Panc1 (cell line): ENCODE data around the gene MAGI2.

ENCODE experiments used
- POLR2AphosphoS5 ChIP-seq: IDR thresholded peaks from 2 replicates; pipeline ENCODE4 v1.6.1; 2012; ENCODE audit warnings: mild to moderate bottlenecking, low read depth, low read length, moderate library complexity
- SIN3A ChIP-seq: IDR thresholded peaks from 2 replicates; pipeline ENCODE4 v1.6.1; 2012; ENCODE audit warnings: low read depth, mild to moderate bottlenecking, low read length, moderate library complexity, borderline replicate concordance; ENCODE audit not compliant: insufficient read depth
- TCF7L2 ChIP-seq: IDR thresholded peaks from 2 replicates; pipeline ENCODE4 v1.6.1; 2011; ENCODE audit warnings: mild to moderate bottlenecking, low read depth, low read length, inconsistent platforms
- TF ChIP-seq, protein P1 (sequence below): fragments of 450-650 bp; IDR thresholded peaks from 2 replicates; pipeline ENCODE4 v1.5.1; 2017; ENCODE audit warnings: mild to moderate bottlenecking
- TF ChIP-seq, protein P2 (sequence below), 2 experiments: IDR thresholded peaks; 2 replicates each; pipeline ENCODE4 v1.6.1; 2011 to 2012; ENCODE audit warnings: low read depth in 2 of 2, control low read depth in 1 of 2, low read length in 1 of 2, mild to moderate bottlenecking in 1 of 2, moderate library complexity in 1 of 2; ENCODE audit not compliant: insufficient read depth in 1 of 2

DNA sequence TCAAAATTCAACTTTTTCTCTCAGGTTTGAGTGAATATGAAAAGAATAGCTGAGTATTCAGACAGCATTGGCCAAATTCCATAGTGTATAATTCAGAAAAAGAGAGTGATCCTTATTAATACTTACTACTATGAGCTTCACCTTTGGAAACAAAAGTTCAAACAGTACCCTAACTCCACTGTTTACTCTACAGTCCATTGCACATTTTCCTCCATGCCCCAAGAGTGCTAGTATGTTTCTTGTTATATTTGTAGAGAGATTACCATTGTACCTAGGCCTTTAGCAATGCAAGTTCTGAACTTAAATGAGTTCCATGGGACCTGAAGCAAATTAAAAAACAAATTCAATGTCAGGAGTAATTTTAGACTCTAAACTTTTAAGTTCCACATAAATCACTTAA is 48.1 kb downstream of the MAGI2 start:
- TF ChIP-seq, protein P1, sequence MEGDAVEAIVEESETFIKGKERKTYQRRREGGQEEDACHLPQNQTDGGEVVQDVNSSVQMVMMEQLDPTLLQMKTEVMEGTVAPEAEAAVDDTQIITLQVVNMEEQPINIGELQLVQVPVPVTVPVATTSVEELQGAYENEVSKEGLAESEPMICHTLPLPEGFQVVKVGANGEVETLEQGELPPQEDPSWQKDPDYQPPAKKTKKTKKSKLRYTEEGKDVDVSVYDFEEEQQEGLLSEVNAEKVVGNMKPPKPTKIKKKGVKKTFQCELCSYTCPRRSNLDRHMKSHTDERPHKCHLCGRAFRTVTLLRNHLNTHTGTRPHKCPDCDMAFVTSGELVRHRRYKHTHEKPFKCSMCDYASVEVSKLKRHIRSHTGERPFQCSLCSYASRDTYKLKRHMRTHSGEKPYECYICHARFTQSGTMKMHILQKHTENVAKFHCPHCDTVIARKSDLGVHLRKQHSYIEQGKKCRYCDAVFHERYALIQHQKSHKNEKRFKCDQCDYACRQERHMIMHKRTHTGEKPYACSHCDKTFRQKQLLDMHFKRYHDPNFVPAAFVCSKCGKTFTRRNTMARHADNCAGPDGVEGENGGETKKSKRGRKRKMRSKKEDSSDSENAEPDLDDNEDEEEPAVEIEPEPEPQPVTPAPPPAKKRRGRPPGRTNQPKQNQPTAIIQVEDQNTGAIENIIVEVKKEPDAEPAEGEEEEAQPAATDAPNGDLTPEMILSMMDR, result no peak
- TF ChIP-seq, protein P2, sequence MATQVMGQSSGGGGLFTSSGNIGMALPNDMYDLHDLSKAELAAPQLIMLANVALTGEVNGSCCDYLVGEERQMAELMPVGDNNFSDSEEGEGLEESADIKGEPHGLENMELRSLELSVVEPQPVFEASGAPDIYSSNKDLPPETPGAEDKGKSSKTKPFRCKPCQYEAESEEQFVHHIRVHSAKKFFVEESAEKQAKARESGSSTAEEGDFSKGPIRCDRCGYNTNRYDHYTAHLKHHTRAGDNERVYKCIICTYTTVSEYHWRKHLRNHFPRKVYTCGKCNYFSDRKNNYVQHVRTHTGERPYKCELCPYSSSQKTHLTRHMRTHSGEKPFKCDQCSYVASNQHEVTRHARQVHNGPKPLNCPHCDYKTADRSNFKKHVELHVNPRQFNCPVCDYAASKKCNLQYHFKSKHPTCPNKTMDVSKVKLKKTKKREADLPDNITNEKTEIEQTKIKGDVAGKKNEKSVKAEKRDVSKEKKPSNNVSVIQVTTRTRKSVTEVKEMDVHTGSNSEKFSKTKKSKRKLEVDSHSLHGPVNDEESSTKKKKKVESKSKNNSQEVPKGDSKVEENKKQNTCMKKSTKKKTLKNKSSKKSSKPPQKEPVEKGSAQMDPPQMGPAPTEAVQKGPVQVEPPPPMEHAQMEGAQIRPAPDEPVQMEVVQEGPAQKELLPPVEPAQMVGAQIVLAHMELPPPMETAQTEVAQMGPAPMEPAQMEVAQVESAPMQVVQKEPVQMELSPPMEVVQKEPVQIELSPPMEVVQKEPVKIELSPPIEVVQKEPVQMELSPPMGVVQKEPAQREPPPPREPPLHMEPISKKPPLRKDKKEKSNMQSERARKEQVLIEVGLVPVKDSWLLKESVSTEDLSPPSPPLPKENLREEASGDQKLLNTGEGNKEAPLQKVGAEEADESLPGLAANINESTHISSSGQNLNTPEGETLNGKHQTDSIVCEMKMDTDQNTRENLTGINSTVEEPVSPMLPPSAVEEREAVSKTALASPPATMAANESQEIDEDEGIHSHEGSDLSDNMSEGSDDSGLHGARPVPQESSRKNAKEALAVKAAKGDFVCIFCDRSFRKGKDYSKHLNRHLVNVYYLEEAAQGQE (IDR thresholded peaks at IDR 0.05; ENCODE audit: insufficient read depth in 1 of 2, low read depth in 2 of 2, low read length in 1 of 2), result no peak
- TF ChIP-seq POLR2AphosphoS5, result no peak
- TF ChIP-seq TCF7L2, result no peak
- TF ChIP-seq SIN3A, result no peak
